Measurements from ENCODE around the gene BTBD7. TPM values are rescaled to one million over a fixed set of nuclear protein-coding genes. Genes with fewer than 3 reads are reported as not detected.

Gene BTBD7
- total RNA-seq, 2 experiments from 2014 or later: 7.7 to 9.9 TPM

DNA sequence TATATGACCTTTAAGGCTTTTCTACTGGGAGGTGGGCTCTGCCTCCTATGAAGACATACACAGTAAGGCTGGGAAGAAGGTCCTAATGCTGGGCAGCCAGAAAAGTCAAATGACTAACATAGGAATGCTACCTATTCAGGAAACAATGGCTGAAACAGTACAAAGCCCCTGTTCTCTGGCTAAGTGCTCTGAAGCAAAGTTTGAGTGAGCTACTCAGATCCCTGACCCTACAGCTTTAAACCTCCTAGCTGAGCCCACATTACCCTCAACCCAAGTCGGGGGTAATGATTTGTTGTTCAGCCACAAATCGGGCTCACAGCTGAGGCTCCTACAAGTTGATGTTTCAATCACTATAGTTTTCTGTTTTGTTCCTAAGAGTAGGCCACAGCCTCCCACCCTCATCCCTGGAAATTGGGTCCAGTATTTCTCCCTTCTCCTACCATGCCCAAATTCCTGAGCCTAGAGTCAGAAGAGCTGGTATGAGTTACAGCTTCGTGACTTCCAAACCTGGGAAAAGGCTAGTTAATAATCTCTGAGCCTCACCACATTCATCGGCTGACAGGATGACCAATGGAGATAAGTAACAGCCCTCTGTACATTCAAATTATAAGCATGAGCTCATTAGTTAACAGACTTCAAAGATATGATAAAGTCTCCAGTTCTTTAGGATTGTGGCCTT lies 46.5 kb downstream of the BTBD7 start:
- H3K4me1 Mint-ChIP-seq (ENCODE audit: low read depth): peaks cover 4% of the 10 kb centered on the region
- no peak for DNase-seq
- H3K27me3 Mint-ChIP-seq: no peaks in the 10 kb centered on the region
- H3K36me3 Mint-ChIP-seq: peaks cover 9% of the 10 kb centered on the region
- H3K27ac Mint-ChIP-seq: no peak overlapping the region
- ChIA-PET CTCF (no interaction called here), POLR2A (no interaction called here)
- no peaks in the 10 kb centered on the region for H3K9me3 Mint-ChIP-seq
- no peak overlapping the region for H3K4me3 Mint-ChIP-seq
- intact Hi-C loops (cut with micrococcal nuclease): no loop called here

DNA sequence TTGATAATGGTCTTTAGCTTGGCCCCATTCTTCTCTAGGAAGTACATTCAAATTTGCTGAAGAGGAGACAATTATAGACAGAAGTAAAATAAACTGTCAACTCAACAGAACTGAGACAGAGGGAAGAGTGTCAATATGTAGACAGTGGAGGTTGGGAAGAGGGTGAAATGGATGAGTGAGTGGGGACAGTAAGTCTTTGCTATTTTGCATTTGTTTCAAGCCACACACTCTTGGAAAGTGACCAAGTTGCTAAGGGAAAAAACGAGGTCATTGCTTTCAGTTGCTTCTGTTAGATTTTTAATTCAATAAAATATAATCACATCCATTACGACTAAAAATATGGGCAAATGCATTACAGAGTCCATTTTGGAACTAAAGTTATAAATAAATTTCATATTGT lies 47.8 kb downstream of the BTBD7 start:
- Mint-ChIP-seq H3K27me3 (no peaks in the 10 kb centered on the region), H3K4me1 (ENCODE audit: low read depth) (peaks cover 4% of the 10 kb centered on the region), H3K4me3 (no peak overlapping the region), H3K9me3 (no peaks in the 10 kb centered on the region), H3K36me3 (peaks cover 9% of the 10 kb centered on the region), H3K27ac (no peak overlapping the region)
- CTCF ChIA-PET: no interaction called here
- DNase-seq: no peak
- intact Hi-C loops (cut with micrococcal nuclease): no loop called here
- POLR2A ChIA-PET: no interaction called here

DNA sequence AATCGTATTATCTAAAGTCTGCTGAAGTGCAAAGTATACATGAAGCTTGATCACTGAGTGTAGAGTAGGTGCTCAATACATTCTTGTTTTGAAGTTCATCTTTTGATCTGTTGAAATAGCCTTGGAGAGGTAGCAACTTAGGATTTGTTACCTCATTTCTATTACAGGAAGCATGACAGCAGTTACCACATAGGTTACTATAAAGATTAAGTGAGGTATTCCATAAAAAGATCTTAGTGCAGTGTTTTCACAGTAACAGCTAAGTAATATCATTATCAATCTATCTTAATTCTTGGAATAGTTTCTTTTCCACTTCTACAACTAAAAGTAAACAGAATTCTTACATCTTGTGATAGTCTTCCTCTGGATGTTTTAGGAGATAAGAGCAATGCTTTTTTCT lies 50.9 kb downstream of the BTBD7 start:
- Mint-ChIP-seq H3K27me3 (no peaks in the 10 kb centered on the region), H3K27ac (no peak overlapping the region), H3K9me3 (no peaks in the 10 kb centered on the region), H3K36me3 (peaks cover 7% of the 10 kb centered on the region), H3K4me1 (ENCODE audit: low read depth) (peaks cover 6% of the 10 kb centered on the region), H3K4me3 (no peak overlapping the region)
- ChIA-PET POLR2A (no interaction called here), CTCF (no interaction called here)
- intact Hi-C loops (cut with micrococcal nuclease): no loop called here
- DNase-seq: no peak

DNA sequence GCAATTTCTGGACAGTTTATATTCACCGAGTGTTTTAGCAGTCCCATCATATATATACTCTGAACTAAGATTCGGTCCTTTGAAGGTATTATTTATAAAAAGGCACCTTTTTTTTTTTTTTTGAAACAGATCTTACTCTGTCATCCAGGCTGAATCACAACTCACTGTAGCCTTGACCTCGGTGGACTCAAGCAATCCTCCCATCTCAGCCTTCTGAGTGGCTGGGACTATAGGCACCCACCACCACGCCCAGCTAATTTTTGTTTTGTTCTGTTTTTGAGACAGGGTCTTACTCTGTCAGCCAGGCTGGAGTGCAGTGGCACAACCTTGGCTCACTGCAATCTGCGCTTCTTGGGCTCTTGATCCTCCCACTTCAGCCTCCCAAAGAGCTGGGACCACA lies 52.1 kb downstream of the BTBD7 start:
- no peaks in the 10 kb centered on the region for H3K27me3 Mint-ChIP-seq
- intact Hi-C loops (cut with micrococcal nuclease): no loop called here
- H3K9me3 Mint-ChIP-seq: no peaks in the 10 kb centered on the region
- H3K4me3 Mint-ChIP-seq: no peak overlapping the region
- ChIA-PET POLR2A (no interaction called here), CTCF (no interaction called here)
- H3K36me3 Mint-ChIP-seq: peaks cover 3% of the 10 kb centered on the region
- no peak for DNase-seq
- H3K27ac Mint-ChIP-seq: no peak overlapping the region
- H3K4me1 Mint-ChIP-seq (ENCODE audit: low read depth): peaks cover 6% of the 10 kb centered on the region

DNA sequence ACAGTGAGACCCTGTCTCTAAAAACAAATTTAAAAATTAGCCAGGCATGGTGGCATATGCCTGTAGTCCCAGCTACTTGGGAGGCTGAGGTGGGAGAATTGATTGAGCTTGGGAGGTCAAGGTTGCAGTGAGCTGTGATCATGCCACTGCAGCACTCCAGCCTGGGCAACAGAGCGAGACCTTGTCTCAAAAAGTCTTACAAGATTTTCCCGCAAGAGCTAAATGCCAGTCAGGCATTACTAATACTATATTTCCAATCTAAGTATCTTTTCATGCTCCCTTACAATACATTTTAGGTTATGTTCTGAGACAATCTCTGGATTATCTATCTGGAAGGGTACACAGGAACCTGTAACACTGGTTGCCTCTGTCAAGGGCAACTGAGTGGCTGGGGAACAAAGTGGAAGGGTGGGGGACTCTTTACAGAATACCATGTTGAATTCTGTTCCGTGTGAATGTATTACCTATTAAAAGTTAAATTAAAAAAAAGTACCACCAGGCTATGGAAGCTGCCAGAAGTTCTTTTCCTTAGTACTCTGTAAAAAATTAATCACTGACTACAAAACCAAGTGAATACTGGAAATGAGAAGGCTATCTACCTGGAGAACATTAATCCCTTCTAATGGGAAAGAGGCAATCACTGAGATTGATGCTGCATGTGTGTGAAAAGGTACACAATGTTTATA lies 56.7 kb downstream of the BTBD7 start:
- H3K9me3 Mint-ChIP-seq: no peaks in the 10 kb centered on the region
- no peak overlapping the region for H3K4me3 Mint-ChIP-seq
- ChIA-PET POLR2A (no interaction called here), CTCF (interaction anchor here (1.5 kb wide), 1 partner anchor 10 kb away, joined by 5 read pairs; no protein-coding TSS in a partner anchor)
- no peak for DNase-seq
- H3K36me3 Mint-ChIP-seq: peaks cover 6% of the 10 kb centered on the region
- intact Hi-C loops (cut with micrococcal nuclease): no loop called here
- H3K27me3 Mint-ChIP-seq: no peaks in the 10 kb centered on the region
- H3K4me1 Mint-ChIP-seq (ENCODE audit: low read depth): peaks cover 4% of the 10 kb centered on the region
- no peak overlapping the region for H3K27ac Mint-ChIP-seq

DNA sequence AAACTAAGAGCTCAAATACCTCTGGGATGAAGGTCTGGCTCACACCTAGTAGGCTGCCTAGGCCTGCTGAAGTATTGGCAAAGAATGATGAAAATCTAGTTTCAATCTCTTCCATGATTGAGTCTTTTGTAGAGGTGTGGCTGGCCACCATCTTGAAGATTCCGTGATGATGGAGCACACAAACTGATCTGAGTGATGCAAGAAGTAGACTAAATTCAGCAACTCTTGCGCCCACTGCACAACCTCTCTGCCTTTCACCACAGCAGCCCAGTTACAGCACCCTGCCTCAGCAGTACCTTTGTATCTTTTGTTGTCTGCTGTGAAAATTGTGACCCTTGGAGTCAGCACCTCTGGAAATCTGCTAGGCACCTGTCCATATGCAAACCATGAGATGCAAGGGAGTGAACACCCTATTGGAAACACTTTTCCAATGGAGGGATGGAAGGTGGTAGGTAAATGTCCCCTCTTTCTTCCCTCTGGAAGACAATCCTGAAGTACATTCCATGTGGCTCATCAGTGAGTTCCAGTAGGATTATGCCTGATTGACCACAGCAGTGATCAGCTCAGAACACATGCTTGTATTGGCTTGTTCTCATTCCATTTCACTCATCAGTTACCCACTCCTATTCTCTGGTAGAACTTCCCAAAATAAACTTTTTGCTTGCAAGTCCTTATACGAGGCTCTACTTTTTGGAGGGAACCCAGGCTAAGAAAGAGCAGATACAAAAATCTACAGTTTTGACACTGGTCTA lies 58.6 kb downstream of the BTBD7 start:
- no peak for DNase-seq
- no peaks in the 10 kb centered on the region for H3K9me3 Mint-ChIP-seq
- H3K4me1 Mint-ChIP-seq (ENCODE audit: low read depth): peaks cover 10% of the 10 kb centered on the region
- H3K27me3 Mint-ChIP-seq: no peaks in the 10 kb centered on the region
- POLR2A ChIA-PET: no interaction called here
- H3K4me3 Mint-ChIP-seq: no peak overlapping the region
- CTCF ChIA-PET: no interaction called here
- intact Hi-C loops (cut with micrococcal nuclease): no loop called here
- no peak overlapping the region for H3K27ac Mint-ChIP-seq
- H3K36me3 Mint-ChIP-seq: peaks cover 6% of the 10 kb centered on the region

DNA sequence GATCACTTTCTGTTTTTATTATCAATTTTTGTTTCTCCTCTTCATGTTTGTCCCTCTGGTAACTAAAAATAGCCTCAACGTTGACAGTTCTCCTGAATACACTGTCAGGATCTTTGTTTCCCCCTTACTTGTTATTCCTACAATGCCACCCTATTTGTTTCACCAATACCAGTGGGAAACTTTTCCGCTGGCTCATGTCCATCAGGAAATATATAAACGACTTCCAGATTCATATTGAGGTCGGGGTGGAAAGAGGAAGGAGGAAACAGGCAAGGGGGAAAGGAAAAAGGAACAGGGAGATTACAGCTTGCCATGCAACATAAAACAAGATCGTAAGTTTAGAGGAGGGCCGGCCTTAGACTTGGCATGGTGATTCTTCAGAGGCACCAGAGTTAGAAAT lies 61.7 kb downstream of the BTBD7 start:
- H3K4me3 Mint-ChIP-seq: no peak overlapping the region
- H3K36me3 Mint-ChIP-seq: peaks cover 2% of the 10 kb centered on the region
- no peak for DNase-seq
- POLR2A ChIA-PET: no interaction called here
- H3K27ac Mint-ChIP-seq: no peak overlapping the region
- H3K9me3 Mint-ChIP-seq: no peaks in the 10 kb centered on the region
- CTCF ChIA-PET: no interaction called here
- peaks cover 8% of the 10 kb centered on the region for H3K4me1 Mint-ChIP-seq (ENCODE audit: low read depth)
- no peaks in the 10 kb centered on the region for H3K27me3 Mint-ChIP-seq
- intact Hi-C loops (cut with micrococcal nuclease): no loop called here

DNA sequence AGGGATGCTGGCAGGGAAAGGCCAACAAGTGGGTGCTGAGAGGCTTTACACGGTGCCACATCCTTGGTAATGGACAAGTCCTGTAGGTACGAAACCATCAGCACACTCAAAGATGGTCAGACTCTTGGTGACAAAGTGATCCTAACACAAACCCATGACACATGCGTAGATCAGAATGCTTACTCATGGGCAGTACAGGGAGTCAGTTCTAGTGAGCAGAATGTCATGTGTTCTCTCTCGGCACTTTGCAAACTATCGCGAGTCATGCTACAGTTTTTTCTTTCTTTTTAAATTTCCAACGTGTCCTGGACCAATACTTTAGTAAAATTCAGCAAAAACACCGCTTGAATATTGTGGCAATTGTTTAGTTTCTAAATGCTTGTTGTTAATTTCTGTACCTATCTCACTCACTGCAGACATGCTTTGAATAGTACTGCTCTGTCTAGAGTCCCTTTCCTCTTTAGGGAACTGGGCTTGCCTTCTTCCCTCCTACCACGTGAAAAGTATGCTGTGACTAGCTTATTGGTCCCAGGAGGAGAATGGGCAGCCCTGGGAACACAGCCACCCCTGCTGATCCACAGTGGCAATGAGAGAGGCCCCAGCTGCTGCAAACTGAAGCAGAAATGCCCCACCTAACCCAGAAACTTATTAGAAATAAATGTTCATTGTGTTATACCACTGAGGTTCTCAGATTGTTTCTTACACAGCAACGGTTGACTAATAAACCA lies 63.3 kb downstream of the BTBD7 start:
- H3K27me3 Mint-ChIP-seq: no peaks in the 10 kb centered on the region
- POLR2A ChIA-PET: no interaction called here
- CTCF ChIA-PET: no interaction called here

DNA sequence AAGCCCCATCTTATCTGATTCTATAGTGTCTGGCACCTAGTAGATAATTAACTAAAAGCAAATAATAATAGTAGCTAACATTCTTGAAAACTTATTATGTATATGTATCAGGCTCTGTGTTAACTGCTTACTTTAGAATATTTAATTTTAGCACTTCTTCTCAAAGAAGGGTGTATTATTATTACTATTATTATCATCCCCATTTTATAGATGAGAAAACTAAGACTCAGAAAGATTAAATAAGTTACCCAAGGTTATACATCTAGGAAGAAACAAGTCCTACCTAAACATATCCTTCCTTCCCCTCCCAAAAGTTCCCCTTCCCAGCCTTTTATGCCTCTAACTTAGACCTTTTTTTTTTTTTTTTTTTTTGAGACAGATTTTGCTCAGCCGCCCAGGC lies 64.4 kb downstream of the BTBD7 start:
- Mint-ChIP-seq H3K27ac (no peak overlapping the region), H3K36me3 (peaks cover 5% of the 10 kb centered on the region), H3K4me3 (no peak overlapping the region), H3K27me3 (no peaks in the 10 kb centered on the region), H3K9me3 (no peaks in the 10 kb centered on the region), H3K4me1 (ENCODE audit: low read depth) (peaks cover 12% of the 10 kb centered on the region)
- DNase-seq: no peak
- intact Hi-C loops (cut with micrococcal nuclease): no loop called here
- ChIA-PET POLR2A (no interaction called here), CTCF (no interaction called here)

More for the DNA sequence above, 63.3 kb downstream of the BTBD7 start:
- H3K9me3 Mint-ChIP-seq: no peaks in the 10 kb centered on the region
- no peak overlapping the region for H3K4me3 Mint-ChIP-seq
- DNase-seq: no peak
- H3K4me1 Mint-ChIP-seq (ENCODE audit: low read depth): peaks cover 8% of the 10 kb centered on the region
- H3K27ac Mint-ChIP-seq: no peak overlapping the region
- intact Hi-C loops (cut with micrococcal nuclease): no loop called here
- peaks cover 2% of the 10 kb centered on the region for H3K36me3 Mint-ChIP-seq

DNA sequence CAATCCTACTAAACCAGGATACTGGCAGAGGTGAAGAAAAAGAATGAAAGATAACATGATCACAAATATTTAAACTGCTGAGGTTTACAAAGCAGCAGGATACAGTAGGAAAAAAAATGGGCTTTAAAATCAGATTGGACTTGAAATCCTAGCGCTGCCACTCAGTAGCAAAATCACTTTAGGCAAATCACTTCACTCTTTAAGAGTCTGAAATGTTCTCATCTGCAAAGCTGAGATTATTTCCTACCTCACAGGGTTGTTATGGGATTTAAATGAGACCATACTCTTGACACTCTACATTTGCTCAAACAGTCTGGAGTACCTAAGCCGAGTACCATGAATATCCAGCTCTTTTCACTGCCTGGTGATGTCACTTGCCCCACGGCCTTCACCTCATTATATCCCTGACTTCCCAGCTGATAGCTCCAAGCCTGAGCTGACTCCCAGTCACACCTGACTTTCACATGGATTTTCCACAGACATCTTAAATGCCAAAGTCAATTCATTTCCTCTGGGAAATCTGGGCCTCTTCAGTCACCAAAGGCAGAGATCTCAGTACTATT lies 65.6 kb downstream of the BTBD7 start:
- Mint-ChIP-seq H3K27ac (no peak overlapping the region), H3K4me1 (ENCODE audit: low read depth) (peaks cover 12% of the 10 kb centered on the region), H3K27me3 (no peaks in the 10 kb centered on the region), H3K9me3 (no peaks in the 10 kb centered on the region), H3K4me3 (no peak overlapping the region), H3K36me3 (peaks cover 3% of the 10 kb centered on the region)
- intact Hi-C loops (cut with micrococcal nuclease): no loop called here
- no peak for DNase-seq
- POLR2A ChIA-PET: no interaction called here
- CTCF ChIA-PET: interaction anchor here (1.5 kb wide), 1 partner anchor 9 kb away, joined by 5 read pairs; no protein-coding TSS in a partner anchor

DNA sequence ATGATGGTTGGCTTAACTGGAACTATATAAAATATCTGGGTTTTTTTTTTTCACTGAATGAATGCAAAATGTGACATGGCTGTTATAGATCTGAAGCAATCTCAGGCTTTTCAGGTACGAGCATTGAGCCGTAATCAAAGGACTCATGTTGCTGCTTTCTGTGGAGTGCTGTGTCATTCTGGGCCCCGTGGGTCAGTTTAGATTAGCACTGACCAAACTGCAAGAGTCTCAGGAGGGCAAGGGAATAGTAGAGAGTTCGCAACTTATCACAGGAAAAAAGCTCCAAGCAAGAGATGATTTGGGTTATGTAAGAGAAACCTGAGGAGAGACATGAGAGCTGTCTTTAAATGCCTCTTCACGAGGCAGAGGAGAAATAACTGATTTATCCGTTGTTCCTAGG lies 66.7 kb downstream of the BTBD7 start:
- no peak overlapping the region for H3K27ac Mint-ChIP-seq
- intact Hi-C loops (cut with micrococcal nuclease): no loop called here
- no peaks in the 10 kb centered on the region for H3K27me3 Mint-ChIP-seq
- peaks cover 9% of the 10 kb centered on the region for H3K4me1 Mint-ChIP-seq (ENCODE audit: low read depth)
- no peak for DNase-seq
- POLR2A ChIA-PET: no interaction called here
- H3K9me3 Mint-ChIP-seq: no peaks in the 10 kb centered on the region
- CTCF ChIA-PET: interaction anchor here (1.5 kb wide), 1 partner anchor 10 kb away, joined by 5 read pairs; no protein-coding TSS in a partner anchor
- no peak overlapping the region for H3K4me3 Mint-ChIP-seq
- H3K36me3 Mint-ChIP-seq: peaks cover 3% of the 10 kb centered on the region

DNA sequence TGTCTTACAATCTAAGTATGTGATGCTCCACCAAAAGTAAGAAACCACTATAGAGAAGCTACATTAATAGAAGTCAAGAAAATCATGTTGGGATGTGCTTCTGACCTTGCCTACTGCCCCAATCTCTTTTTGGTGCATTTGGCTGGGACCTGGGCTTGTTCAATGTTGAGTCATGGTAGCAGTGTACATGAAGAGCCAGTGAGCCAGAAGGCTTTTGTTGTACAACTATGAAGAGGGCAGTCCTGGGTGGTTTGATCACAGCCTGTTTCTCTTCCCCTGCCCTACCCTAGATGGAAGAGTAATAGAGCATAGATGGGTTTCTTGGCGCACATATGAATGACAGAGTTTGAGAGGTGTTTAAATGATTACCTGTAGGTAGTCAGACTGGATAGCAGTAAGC lies 69.4 kb downstream of the BTBD7 start:
- CTCF ChIA-PET: no interaction called here
- POLR2A ChIA-PET: no interaction called here
- H3K27ac Mint-ChIP-seq: no peak overlapping the region
- peaks cover 5% of the 10 kb centered on the region for H3K4me1 Mint-ChIP-seq (ENCODE audit: low read depth)
- no peak for DNase-seq
- H3K4me3 Mint-ChIP-seq: no peak overlapping the region
- no peaks in the 10 kb centered on the region for H3K9me3 Mint-ChIP-seq
- peaks cover 7% of the 10 kb centered on the region for H3K36me3 Mint-ChIP-seq
- H3K27me3 Mint-ChIP-seq: no peaks in the 10 kb centered on the region
- intact Hi-C loops (cut with micrococcal nuclease): no loop called here

Measured in activated CD4-positive, alpha-beta memory T cell treated with anti-CD3 and anti-CD28 coated beads for 36 hours (primary cell).